Neutrophil (primary cell): ENCODE results near the gene DCLK1.

ENCODE experiments used
- H3K27ac ChIP-seq: fragments of 200-600 bp; sonication (generic); 2 replicates; pipeline ENCODE4 v1.5.1; 2016; ENCODE audit warnings: mild to moderate bottlenecking, moderate library complexity
- H3K27me3 ChIP-seq: fragments of 200-600 bp; sonication (generic); 2 replicates; pipeline ENCODE4 v1.6.0; 2016; ENCODE audit warnings: mild to moderate bottlenecking
- H3K36me3 ChIP-seq: fragments of 200-600 bp; sonication (generic); 2 replicates; pipeline ENCODE4 v1.5.1; 2017
- H3K4me1 ChIP-seq, 2 experiments: fragments of 200-600 bp in 1 of 2; sonication (generic) in 1 of 2; 1 replicate in 1 of 2; 2 replicates in 1 of 2; pipeline versions ENCODE4 v1.5.1 to v1.6.1; 2013 to 2016; ENCODE audit warnings: low read depth in 1 of 2, low read length in 1 of 2, mild to moderate bottlenecking in 1 of 2, moderate library complexity in 1 of 2; ENCODE audit not compliant: control insufficient read depth in 1 of 2, insufficient read depth in 1 of 2
- H3K4me3 ChIP-seq, 2 experiments: fragments of 200-600 bp in 1 of 2; sonication (generic) in 1 of 2; 1 replicate in 1 of 2; 2 replicates in 1 of 2; pipeline ENCODE4 v1.5.1; 2013 to 2016; ENCODE audit warnings: low read depth in 1 of 2, low read length in 1 of 2, mild to moderate bottlenecking in 1 of 2, moderate library complexity in 1 of 2
- H3K9me3 ChIP-seq: fragments of 200-600 bp; sonication (generic); 2 replicates; pipeline ENCODE4 v1.5.1; 2016
- CTCF ChIP-seq: fragments of 200-600 bp; sonication (generic); IDR thresholded peaks from 2 replicates; pipeline ENCODE4 v1.5.1; 2016; ENCODE audit warnings: antibody characterized with exemption

Gene DCLK1

GRCh38 chr13:35891507-35892441 is 239.4 kb downstream of the DCLK1 start:
- no peak for TF ChIP-seq CTCF
- H3K27me3 ChIP-seq: no peaks in the 10 kb centered on the region
- no peak overlapping the region for H3K27ac ChIP-seq
- no peaks in the 10 kb centered on the region for H3K36me3 ChIP-seq
- no peak overlapping the region for H3K4me3 ChIP-seq
- no peaks in the 10 kb centered on the region for H3K9me3 ChIP-seq
- no peaks in the 10 kb centered on the region for H3K4me1 ChIP-seq

- Histone ChIP-seq H3K27ac (no peak overlapping the region), H3K9me3 (no peaks in the 10 kb centered on the region), H3K27me3 (no peaks in the 10 kb centered on the region), H3K4me1 (no peaks in the 10 kb centered on the region), H3K36me3 (no peaks in the 10 kb centered on the region), H3K4me3 (no peak overlapping the region)
- TF ChIP-seq CTCF: no peak
Measured at GRCh38 chr13:35889560-35889959, 241.6 kb downstream of the DCLK1 start.

GRCh38 chr13:35888981-35889380 is 242.2 kb downstream of the DCLK1 start:
- H3K36me3 ChIP-seq: no peaks in the 10 kb centered on the region
- H3K27me3 ChIP-seq: no peaks in the 10 kb centered on the region
- H3K4me3 ChIP-seq: no peak overlapping the region
- H3K9me3 ChIP-seq: no peaks in the 10 kb centered on the region
- H3K27ac ChIP-seq: no peak overlapping the region
- TF ChIP-seq CTCF: no peak
- H3K4me1 ChIP-seq: no peaks in the 10 kb centered on the region

GRCh38 chr13:35888457-35888883 is 242.7 kb downstream of the DCLK1 start:
- no peak for TF ChIP-seq CTCF
- no peaks in the 10 kb centered on the region for H3K27me3 ChIP-seq
- no peaks in the 10 kb centered on the region for H3K9me3 ChIP-seq
- H3K4me3 ChIP-seq: no peak overlapping the region
- H3K4me1 ChIP-seq: no peaks in the 10 kb centered on the region
- no peaks in the 10 kb centered on the region for H3K36me3 ChIP-seq
- H3K27ac ChIP-seq: no peak overlapping the region

GRCh38 chr13:35887115-35887666 is 244.0 kb downstream of the DCLK1 start:
- no peaks in the 10 kb centered on the region for H3K36me3 ChIP-seq
- no peak overlapping the region for H3K4me3 ChIP-seq
- no peaks in the 10 kb centered on the region for H3K9me3 ChIP-seq
- no peaks in the 10 kb centered on the region for H3K4me1 ChIP-seq
- no peak for TF ChIP-seq CTCF
- H3K27ac ChIP-seq: no peak overlapping the region
- no peaks in the 10 kb centered on the region for H3K27me3 ChIP-seq
